ENCODE results near the gene RNF208.

The RNF208 gene

GRCh38 chr9:137191691-137192447 lies 30.2 kb downstream of the RNF208 start:
- DNase-seq (ENCODE audit: low spot score): no peak

GRCh38 chr9:137191245-137191644 lies 30.8 kb downstream of the RNF208 start:
- no peak for DNase-seq (ENCODE audit: low spot score)

GRCh38 chr9:137190315-137190856 lies 31.7 kb downstream of the RNF208 start:
- DNase-seq (ENCODE audit: low spot score): no peak

- no peak for DNase-seq (ENCODE audit: low spot score)
Measured at GRCh38 chr9:137189297-137190295, 32.4 kb downstream of the RNF208 start.

- DNase-seq (ENCODE audit: low spot score): peak; percentile 92
Measured at GRCh38 chr9:137188490-137189296, 33.3 kb downstream of the RNF208 start, which contains the start of the genes ANAPC2 and SSNA1. Gene ANAPC2, minus strand, starts transcription at chr9:137188560. Its CDS starts 28 bp downstream, at chr9:137188532. Gene SSNA1, plus strand, starts transcription at chr9:137188676. Its CDS starts 51 bp downstream, at chr9:137188727.

GRCh38 chr9:137188086-137188489 lies 34.0 kb downstream of the RNF208 start:
- DNase-seq (ENCODE audit: low spot score): no peak

GRCh38 chr9:137187386-137187785 lies 34.7 kb downstream of the RNF208 start:
- no peak for DNase-seq (ENCODE audit: low spot score)

- DNase-seq (ENCODE audit: low spot score): no peak
Measured at GRCh38 chr9:137186385-137186784, 35.7 kb downstream of the RNF208 start.

GRCh38 chr9:137185921-137186320 lies 36.1 kb downstream of the RNF208 start:
- DNase-seq (ENCODE audit: low spot score): no peak

GRCh38 chr9:137184881-137185660 lies 37.0 kb downstream of the RNF208 start:
- DNase-seq (ENCODE audit: low spot score): no peak

- DNase-seq (ENCODE audit: low spot score): no peak
Measured at GRCh38 chr9:137183980-137184595, 38.0 kb downstream of the RNF208 start.

GRCh38 chr9:137182836-137183235 lies 39.2 kb downstream of the RNF208 start:
- no peak for DNase-seq (ENCODE audit: low spot score)

GRCh38 chr9:137181680-137182079 lies 40.4 kb downstream of the RNF208 start:
- no peak for DNase-seq (ENCODE audit: low spot score)

GRCh38 chr9:137180491-137180890 lies 41.5 kb downstream of the RNF208 start:
- no peak for DNase-seq (ENCODE audit: low spot score)

GRCh38 chr9:137179761-137180160 lies 42.3 kb downstream of the RNF208 start:
- no peak for DNase-seq (ENCODE audit: low spot score)

GRCh38 chr9:137178939-137179630 lies 43.0 kb downstream of the RNF208 start:
- DNase-seq (ENCODE audit: low spot score): no peak

- DNase-seq (ENCODE audit: low spot score): no peak
Measured at GRCh38 chr9:137178201-137178938, 43.7 kb downstream of the RNF208 start.

GRCh38 chr9:137176302-137177182 lies 45.5 kb downstream of the RNF208 start:
- peak; percentile 12 for DNase-seq (ENCODE audit: low spot score)

Data from CD4-positive, alpha-beta T cell treated with Interleukin-2 at 100 ng/mL for 4 hours (primary cell).